GM12874 (cell line): ENCODE data around the gene ELOVL5.

Experiments used
- TF ChIP-seq, protein P1 (sequence below): IDR thresholded peaks from 2 replicates; pipeline ENCODE4 v1.5.1; 2011; ENCODE audit warnings: low read depth, mild to moderate bottlenecking, control low read depth, low read length, moderate library complexity; ENCODE audit not compliant: insufficient read depth

Gene ELOVL5

DNA sequence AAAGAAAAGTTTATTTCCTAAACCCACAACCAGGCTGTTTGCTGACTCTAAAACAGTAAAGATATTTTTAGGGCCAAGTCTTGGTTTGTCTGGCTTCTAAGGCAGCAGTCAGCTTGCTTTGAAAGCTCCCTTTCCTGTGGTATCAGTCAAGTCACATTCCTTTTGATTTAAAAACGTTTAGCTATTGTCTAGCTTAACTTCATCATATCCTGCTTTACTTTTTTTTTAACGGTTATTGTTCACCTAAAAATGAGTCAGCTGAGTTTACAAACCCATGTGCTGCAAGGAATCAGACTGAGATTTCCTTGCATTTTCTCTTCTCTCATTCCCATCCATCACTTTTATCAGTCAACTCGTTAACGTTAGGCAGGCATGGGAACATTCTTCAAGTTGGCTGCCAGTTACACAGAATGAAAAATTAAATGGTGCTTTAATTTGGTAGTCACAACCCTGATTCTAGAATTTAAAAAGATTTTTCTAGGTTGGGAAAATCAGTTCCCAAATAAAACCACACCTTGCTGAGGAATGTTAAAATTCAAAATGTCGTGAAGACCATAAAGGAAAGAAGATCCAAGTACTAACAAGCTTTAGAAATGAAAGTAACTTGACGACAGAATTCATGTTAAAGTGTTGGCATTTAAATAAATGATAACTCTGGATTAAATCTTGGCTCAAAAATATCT is 45.9 kb downstream of the ELOVL5 start:
- TF ChIP-seq, protein P1, sequence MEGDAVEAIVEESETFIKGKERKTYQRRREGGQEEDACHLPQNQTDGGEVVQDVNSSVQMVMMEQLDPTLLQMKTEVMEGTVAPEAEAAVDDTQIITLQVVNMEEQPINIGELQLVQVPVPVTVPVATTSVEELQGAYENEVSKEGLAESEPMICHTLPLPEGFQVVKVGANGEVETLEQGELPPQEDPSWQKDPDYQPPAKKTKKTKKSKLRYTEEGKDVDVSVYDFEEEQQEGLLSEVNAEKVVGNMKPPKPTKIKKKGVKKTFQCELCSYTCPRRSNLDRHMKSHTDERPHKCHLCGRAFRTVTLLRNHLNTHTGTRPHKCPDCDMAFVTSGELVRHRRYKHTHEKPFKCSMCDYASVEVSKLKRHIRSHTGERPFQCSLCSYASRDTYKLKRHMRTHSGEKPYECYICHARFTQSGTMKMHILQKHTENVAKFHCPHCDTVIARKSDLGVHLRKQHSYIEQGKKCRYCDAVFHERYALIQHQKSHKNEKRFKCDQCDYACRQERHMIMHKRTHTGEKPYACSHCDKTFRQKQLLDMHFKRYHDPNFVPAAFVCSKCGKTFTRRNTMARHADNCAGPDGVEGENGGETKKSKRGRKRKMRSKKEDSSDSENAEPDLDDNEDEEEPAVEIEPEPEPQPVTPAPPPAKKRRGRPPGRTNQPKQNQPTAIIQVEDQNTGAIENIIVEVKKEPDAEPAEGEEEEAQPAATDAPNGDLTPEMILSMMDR: no peak

DNA sequence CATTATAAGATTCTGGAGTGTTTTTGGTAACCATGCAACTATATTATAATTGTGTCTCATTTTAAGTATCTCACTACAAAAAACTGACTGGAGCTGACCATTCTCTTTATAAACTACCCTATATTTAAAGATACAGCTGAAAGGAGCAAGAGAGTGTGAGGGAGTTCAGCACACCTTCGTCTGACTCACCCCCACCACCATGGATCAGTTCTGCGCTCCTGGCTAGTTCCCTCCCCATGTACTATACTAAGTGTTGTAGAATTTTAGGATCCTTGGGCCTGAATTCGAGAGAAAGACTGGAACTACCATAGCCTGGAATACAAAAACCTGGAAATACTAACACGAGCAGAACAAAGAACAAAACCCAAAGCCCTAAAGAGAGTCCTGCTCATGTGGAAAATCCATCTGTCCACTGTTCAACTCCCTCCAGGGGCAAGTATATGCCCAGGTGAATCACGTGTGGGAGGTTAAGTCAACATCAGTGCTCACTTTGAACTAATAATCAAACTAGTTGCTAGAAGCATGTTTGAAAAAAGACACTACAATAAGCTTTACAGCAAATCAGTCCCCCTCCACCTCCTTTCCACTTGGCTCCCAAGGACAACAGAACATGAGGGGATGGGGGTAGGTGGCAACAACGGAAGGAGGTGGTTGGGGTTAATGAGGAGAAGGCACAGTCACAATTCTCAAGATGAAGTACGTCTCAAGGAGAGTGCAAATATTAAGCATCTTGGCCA is 46.8 kb downstream of the ELOVL5 start:
- TF ChIP-seq, protein P1: no peak

DNA sequence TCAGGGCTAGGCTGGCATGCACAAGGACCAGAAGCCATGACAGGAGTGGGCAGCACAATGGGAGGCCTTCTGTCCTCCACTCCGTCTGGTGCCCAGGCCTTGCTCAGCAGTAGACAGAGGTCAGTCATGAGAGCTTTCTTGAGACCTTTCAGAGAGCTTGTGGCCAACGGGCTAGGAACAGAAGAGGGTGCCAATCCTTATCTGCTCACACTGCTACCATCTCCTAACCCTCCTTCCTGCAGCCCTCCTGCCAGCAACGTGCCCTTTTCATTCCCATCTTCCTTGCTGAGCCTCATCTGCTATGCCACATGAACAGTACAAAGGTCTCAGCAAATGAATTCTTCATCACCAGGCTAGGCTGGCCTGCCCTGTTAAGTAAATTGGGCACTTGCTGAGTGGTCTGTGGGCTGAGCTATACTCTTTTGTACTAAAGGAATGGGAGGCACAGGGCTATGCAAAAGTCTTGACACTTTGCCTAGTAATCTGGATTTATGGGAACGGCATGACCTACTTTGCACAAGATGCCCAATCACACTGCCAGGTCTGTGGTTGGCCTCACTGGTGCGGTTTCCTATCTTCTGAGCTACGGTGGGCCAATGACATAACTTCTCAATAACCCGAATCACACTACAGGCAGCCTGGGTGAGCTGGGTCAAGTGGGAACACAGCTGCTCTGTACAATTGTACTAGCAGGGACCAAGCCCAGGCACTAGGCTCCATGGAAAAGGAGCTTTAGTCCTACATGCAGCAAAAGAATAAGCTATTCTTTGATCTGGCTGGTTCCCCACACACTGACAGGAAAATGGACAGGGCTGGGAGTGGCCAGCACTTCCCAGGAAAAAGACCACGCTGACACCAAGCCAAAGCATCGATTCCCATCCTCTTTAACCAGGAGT is 47.8 kb downstream of the ELOVL5 start:
- TF ChIP-seq, protein P1: no peak

DNA sequence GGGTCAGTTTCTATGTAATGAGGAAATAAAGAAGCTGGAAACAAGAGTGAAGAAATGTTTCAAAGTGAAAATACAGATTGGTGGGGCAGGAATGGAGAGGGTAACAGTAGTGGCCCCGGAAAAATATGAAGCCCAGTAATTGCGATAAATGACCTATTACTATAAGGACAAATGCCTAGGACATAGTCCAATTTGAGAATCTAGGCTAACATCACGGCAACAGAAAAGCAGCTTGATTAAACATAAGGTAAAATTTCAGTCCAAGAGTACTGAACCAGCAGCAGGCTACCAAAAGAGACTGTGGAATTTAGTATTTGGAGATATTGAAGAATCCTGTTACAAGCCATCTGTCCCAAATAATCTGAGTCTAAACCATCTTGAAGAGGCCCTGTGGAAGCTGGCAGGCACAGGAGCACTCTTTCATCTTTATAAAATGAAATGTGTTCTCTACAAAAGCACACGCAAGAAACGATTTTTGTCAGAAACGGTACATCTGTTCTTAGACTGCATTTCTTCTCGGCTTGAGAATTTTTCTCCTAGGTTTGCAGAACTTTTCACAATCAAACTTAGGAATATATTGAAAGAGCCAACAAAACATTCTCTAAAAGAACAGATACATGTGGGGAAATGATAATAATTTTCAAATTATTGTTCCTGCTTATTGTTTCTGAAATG is 49.3 kb downstream of the ELOVL5 start:
- TF ChIP-seq, protein P1: no peak

DNA sequence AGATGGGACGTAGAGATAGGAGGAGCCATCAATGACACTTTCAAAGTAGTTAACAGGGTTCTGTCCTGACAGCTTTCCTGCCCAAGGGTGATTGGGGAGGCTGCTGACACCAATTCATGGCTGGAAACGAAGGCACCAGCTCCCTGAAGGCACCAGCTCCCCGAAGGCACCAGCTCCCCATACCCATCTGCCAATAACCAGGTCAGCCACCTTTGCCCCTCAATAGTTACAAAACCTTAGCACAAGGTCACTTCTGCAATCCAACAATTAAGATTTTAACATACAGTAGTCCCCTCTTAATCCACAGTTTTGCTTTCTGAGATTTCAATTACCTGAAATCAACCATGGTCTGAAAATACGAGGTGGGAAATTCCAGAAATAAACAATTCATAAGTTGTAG is 51.7 kb downstream of the ELOVL5 start:
- TF ChIP-seq, protein P1: no peak

DNA sequence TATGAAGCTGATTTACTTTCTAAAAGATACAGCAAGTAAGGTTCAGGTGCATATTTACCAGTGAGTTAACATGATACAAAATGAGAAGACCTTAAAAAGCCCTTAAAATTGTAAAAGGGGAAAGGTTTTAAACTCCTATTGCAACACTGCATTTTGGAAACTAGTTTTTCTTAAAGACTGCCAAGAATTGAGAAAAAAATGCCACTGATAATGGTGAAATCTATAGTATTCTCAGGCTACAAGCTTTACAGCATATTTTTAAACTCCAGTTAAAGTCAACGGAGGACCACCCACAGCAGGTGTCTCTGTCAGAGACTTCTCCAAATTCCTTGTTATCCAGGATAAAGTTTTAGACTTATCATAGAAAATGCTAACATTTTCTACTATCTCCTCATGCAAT is 53.6 kb downstream of the ELOVL5 start:
- TF ChIP-seq, protein P1: no peak

DNA sequence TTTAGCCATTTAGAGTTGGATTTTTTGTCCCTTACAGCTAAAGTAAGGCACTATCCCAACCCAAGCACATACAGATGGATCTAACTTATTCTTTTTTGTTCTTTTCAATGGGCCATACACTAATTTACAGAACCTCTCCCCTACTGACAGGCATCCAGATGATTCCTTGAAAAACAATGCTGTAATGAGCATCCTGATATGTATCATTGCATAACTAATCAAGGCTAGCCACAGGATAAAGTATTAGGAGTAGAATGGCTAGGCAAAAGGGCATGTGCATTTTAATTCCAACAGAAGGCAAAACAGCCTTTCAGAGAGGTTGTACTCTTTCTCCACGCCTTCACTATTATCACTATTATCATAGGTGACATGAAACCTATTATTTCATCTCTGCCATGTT is 54.1 kb downstream of the ELOVL5 start:
- TF ChIP-seq, protein P1: no peak
